GM12878 (cell line): ENCODE results near the gene GCSAM. TPM values are rescaled to one million over a fixed set of nuclear protein-coding genes. Genes with fewer than 3 reads are reported as not detected.

Source experiments
- HCFC1 ChIP-seq: fragments of 150-350 bp; IDR thresholded peaks from 2 replicates; pipeline ENCODE4 v1.6.1; 2014; ENCODE audit warnings: low read length
- IKZF1 ChIP-seq: fragments of 450-650 bp; conservative IDR thresholded peaks from 2 replicates; pipeline ENCODE4 v1.6.1; 2017; ENCODE audit warnings: antibody characterized with exemption, mild to moderate bottlenecking
- MLLT1 ChIP-seq: fragments of 450-650 bp; IDR thresholded peaks from 2 replicates; pipeline ENCODE4 v1.6.1; 2016; ENCODE audit warnings: mild to moderate bottlenecking
- NR2F1 ChIP-seq: fragments of 450-650 bp; conservative IDR thresholded peaks from 2 replicates; pipeline ENCODE4 v1.6.1; 2017; ENCODE audit warnings: mild to moderate bottlenecking
- PAX5 ChIP-seq: IDR thresholded peaks from 2 replicates; pipeline ENCODE4 v1.6.1; 2011; ENCODE audit warnings: low read depth, low read length, borderline replicate concordance
- RELA ChIP-seq: fragments of 450-650 bp; IDR thresholded peaks from 2 replicates; pipeline ENCODE4 v1.8.0; 2014; ENCODE audit warnings: borderline replicate concordance; ENCODE audit not compliant: partially characterized antibody
- RFX5 ChIP-seq: IDR thresholded peaks from 2 replicates; pipeline ENCODE4 v1.6.1; 2011; ENCODE audit warnings: low read depth, low read length, improper control_type of control experiment
- SKIL ChIP-seq: fragments of 450-650 bp; IDR thresholded peaks from 2 replicates; pipeline ENCODE4 v1.6.1; 2017; ENCODE audit warnings: mild to moderate bottlenecking, low read depth, inconsistent platforms; ENCODE audit not compliant: poor library complexity, severe bottlenecking
- TCF12 ChIP-seq: IDR thresholded peaks from 2 replicates; pipeline ENCODE4 v1.6.1; 2011; ENCODE audit warnings: low read depth, mild to moderate bottlenecking, low read length
- TCF3 ChIP-seq: IDR thresholded peaks from 2 replicates; pipeline ENCODE4 v1.6.1; 2012; ENCODE audit warnings: low read depth, mild to moderate bottlenecking, low read length, borderline replicate concordance; ENCODE audit not compliant: insufficient read depth
- ZNF217 ChIP-seq: fragments of 450-650 bp; IDR thresholded peaks from 2 replicates; pipeline ENCODE4 v1.6.1; 2017; ENCODE audit warnings: antibody characterized with exemption, mild to moderate bottlenecking
- polyA plus RNA-seq, 11 experiments: library from polyadenylated mRNA; depleted of rRNA in 4 of 11; unstranded in 6 of 11; stranded (reverse) in 5 of 11; fragments of >200 nt; fragmentation: Nextera tagmentation in 4 of 11; fragmentation: Illumina TruSeq in 1 of 11; extraction: Ambion mirVana in 4 of 11; extraction: Trizol in 1 of 11; gene quantifications; 1 replicate in 1 of 11; 2 replicates in 10 of 11; pipeline versions ENCODE4 v1.2.1 to v1.2.3, GENCODE V29; 2011 to 2016; ENCODE audit warnings: inconsistent platforms in 2 of 11, missing spikeins in 2 of 11, low read depth in 1 of 11
- total RNA-seq, 4 experiments: library from RNA; depleted of rRNA in 3 of 4; stranded (reverse); fragments of >200 nt in 3 of 4; fragmentation: Illumina TruSeq in 1 of 4; extraction: Trizol in 1 of 4; gene quantifications; 2 replicates each; pipeline versions ENCODE4 v1.2.1 to v1.2.3, GENCODE V29; 2013 to 2021
- TF ChIP-seq, protein P1 (sequence below): fragments of 450-650 bp; IDR thresholded peaks from 2 replicates; pipeline ENCODE4 v1.6.1; 2017; ENCODE audit warnings: mild to moderate bottlenecking, moderate library complexity
- TF ChIP-seq, protein P2 (sequence below): fragments of 450-650 bp; IDR thresholded peaks from 2 replicates; pipeline ENCODE4 v1.6.1; 2017; ENCODE audit warnings: mild to moderate bottlenecking, moderate library complexity

Gene GCSAM
- total and polyA plus RNA-seq, 10 of the 15 experiments (the other 5 are each of a cell fraction or from before 2014, with no cell fraction given) = 81.5 to 407 (median 107) TPM

- TF ChIP-seq SKIL = peak; percentile 22
- peak; percentile 16 for TF ChIP-seq RELA
- TF ChIP-seq ZNF217 = peak; percentile 74; the same call in 1 of the 2 replicates
- TF ChIP-seq, protein P1, sequence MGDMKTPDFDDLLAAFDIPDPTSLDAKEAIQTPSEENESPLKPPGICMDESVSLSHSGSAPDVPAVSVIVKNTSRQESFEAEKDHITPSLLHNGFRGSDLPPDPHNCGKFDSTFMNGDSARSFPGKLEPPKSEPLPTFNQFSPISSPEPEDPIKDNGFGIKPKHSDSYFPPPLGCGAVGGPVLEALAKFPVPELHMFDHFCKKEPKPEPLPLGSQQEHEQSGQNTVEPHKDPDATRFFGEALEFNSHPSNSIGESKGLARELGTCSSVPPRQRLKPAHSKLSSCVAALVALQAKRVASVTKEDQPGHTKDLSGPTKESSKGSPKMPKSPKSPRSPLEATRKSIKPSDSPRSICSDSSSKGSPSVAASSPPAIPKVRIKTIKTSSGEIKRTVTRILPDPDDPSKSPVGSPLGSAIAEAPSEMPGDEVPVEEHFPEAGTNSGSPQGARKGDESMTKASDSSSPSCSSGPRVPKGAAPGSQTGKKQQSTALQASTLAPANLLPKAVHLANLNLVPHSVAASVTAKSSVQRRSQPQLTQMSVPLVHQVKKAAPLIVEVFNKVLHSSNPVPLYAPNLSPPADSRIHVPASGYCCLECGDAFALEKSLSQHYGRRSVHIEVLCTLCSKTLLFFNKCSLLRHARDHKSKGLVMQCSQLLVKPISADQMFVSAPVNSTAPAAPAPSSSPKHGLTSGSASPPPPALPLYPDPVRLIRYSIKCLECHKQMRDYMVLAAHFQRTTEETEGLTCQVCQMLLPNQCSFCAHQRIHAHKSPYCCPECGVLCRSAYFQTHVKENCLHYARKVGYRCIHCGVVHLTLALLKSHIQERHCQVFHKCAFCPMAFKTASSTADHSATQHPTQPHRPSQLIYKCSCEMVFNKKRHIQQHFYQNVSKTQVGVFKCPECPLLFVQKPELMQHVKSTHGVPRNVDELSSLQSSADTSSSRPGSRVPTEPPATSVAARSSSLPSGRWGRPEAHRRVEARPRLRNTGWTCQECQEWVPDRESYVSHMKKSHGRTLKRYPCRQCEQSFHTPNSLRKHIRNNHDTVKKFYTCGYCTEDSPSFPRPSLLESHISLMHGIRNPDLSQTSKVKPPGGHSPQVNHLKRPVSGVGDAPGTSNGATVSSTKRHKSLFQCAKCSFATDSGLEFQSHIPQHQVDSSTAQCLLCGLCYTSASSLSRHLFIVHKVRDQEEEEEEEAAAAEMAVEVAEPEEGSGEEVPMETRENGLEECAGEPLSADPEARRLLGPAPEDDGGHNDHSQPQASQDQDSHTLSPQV = peak; percentile 15; the same call in 1 of the 2 replicates
- TF ChIP-seq HCFC1 = no peak
- no peak for TF ChIP-seq TCF3
- peak; percentile 38; the same call in 1 of the 2 replicates for TF ChIP-seq PAX5
- peak; percentile 79 for TF ChIP-seq NR2F1
- peak; percentile 59; the same call in 1 of the 2 replicates for TF ChIP-seq IKZF1
- peak; percentile 90 for TF ChIP-seq MLLT1
- peak; percentile 19; the same call in 1 of the 2 replicates for TF ChIP-seq TCF12
- TF ChIP-seq RFX5 = no peak
- TF ChIP-seq, protein P2, sequence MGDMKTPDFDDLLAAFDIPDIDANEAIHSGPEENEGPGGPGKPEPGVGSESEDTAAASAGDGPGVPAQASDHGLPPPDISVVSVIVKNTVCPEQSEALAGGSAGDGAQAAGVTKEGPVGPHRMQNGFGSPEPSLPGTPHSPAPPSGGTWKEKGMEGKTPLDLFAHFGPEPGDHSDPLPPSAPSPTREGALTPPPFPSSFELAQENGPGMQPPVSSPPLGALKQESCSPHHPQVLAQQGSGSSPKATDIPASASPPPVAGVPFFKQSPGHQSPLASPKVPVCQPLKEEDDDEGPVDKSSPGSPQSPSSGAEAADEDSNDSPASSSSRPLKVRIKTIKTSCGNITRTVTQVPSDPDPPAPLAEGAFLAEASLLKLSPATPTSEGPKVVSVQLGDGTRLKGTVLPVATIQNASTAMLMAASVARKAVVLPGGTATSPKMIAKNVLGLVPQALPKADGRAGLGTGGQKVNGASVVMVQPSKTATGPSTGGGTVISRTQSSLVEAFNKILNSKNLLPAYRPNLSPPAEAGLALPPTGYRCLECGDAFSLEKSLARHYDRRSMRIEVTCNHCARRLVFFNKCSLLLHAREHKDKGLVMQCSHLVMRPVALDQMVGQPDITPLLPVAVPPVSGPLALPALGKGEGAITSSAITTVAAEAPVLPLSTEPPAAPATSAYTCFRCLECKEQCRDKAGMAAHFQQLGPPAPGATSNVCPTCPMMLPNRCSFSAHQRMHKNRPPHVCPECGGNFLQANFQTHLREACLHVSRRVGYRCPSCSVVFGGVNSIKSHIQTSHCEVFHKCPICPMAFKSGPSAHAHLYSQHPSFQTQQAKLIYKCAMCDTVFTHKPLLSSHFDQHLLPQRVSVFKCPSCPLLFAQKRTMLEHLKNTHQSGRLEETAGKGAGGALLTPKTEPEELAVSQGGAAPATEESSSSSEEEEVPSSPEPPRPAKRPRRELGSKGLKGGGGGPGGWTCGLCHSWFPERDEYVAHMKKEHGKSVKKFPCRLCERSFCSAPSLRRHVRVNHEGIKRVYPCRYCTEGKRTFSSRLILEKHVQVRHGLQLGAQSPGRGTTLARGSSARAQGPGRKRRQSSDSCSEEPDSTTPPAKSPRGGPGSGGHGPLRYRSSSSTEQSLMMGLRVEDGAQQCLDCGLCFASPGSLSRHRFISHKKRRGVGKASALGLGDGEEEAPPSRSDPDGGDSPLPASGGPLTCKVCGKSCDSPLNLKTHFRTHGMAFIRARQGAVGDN = peak; percentile 81
Measured at GRCh38 chr3:112134335-112135124, 1.5 kb upstream of the GCSAM start (continued).
